NT2/D1 (cell line): ENCODE results near the gene TRIML1.

Source experiments
- SUZ12 ChIP-seq: IDR thresholded peaks from 2 replicates; pipeline ENCODE4 v1.6.1; 2011; ENCODE audit not compliant: insufficient read length, insufficient read depth; ENCODE audit errors: extremely low read depth
- YY1 ChIP-seq: IDR thresholded peaks from 2 replicates; pipeline ENCODE4 v1.6.1; 2011; ENCODE audit not compliant: insufficient read length, insufficient read depth
- ZNF274 ChIP-seq: IDR thresholded peaks from 2 replicates; pipeline ENCODE4 v1.6.1; 2011; ENCODE audit warnings: mild to moderate bottlenecking, low read depth, low read length

DNA sequence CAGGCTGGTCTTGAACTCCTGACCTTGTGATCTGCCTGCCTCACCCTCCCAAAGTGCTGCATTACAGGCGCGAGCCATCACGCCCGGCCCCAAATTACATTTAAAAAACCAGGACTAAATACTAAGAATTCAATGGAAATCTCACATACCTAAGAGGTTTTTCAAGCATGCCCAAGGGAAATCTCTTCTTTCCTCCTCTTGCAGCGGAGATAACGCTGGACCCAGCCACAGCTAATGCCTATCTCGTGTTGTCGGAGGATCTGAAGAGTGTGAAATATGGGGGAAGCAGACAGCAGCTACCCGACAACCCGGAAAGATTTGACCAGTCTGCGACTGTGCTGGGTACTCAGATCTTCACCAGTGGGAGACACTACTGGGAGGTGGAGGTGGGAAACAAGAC is 7.4 kb downstream of the TRIML1 start:
- TF ChIP-seq ZNF274 (no peak), SUZ12 (no peak), YY1 (no peak)
